ENCODE results near the gene CTNNB1. TPM values are rescaled to one million over a fixed set of nuclear protein-coding genes. Genes with fewer than 3 reads are reported as not detected.

The CTNNB1 gene
- polyA plus RNA-seq, 2 of the 4 experiments (the other 2 are of a cell fraction), result 147 to 242 TPM

DNA sequence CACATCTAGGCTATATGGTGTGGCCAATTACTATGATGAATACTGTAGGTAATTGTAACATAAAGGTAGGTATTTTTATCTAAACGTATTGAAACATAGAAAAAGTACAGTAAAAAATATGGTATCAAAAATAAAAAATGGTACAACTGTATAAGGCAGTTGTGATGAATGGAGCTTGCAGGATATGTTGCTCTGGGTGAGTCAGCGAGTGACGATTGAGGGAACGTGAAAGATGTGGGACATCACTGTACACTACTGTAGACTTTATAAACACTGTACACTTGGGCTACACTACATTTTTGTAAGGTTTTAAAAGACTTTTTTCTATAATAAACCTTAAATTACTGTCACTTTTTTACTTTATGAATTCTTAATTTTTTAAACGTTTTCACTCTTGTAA lies 10.3 kb downstream of the CTNNB1 start:
- peaks cover 48% of the 10 kb centered on the region; the same call in 2 of the 3 replicates for H3K4me1 ChIP-seq
- POLR2A ChIA-PET, result interaction anchor here (2.7 kb wide), 1 partner anchor 10 kb away, joined by 14 read pairs; the partner anchor contains the start of gene CTNNB1
- CTCF ChIA-PET, result no interaction called here
- DNase-seq (ENCODE audit: low read depth in 1 of 2, low spot score in 1 of 2) (no peak), FAIRE-seq (no peak), ATAC-seq (no peak)
- H3K4me2 ChIP-seq, result no peak overlapping the region
- no peak overlapping the region for H3K4me3 ChIP-seq
- H3K9me3 ChIP-seq, result no peaks in the 10 kb centered on the region
- H3K27ac ChIP-seq, result no peak overlapping the region
- TF ChIP-seq, protein P1, sequence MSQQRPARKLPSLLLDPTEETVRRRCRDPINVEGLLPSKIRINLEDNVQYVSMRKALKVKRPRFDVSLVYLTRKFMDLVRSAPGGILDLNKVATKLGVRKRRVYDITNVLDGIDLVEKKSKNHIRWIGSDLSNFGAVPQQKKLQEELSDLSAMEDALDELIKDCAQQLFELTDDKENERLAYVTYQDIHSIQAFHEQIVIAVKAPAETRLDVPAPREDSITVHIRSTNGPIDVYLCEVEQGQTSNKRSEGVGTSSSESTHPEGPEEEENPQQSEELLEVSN (IDR thresholded peaks at IDR 0.05; ENCODE audit: borderline replicate concordance, low read depth), result no peak
- TF ChIP-seq CEBPB (IDR thresholded peaks at IDR 0.05), result no peak
- TF ChIP-seq, protein P2, sequence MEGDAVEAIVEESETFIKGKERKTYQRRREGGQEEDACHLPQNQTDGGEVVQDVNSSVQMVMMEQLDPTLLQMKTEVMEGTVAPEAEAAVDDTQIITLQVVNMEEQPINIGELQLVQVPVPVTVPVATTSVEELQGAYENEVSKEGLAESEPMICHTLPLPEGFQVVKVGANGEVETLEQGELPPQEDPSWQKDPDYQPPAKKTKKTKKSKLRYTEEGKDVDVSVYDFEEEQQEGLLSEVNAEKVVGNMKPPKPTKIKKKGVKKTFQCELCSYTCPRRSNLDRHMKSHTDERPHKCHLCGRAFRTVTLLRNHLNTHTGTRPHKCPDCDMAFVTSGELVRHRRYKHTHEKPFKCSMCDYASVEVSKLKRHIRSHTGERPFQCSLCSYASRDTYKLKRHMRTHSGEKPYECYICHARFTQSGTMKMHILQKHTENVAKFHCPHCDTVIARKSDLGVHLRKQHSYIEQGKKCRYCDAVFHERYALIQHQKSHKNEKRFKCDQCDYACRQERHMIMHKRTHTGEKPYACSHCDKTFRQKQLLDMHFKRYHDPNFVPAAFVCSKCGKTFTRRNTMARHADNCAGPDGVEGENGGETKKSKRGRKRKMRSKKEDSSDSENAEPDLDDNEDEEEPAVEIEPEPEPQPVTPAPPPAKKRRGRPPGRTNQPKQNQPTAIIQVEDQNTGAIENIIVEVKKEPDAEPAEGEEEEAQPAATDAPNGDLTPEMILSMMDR (IDR thresholded peaks at IDR 0.05), result no peak
- no peak for TF ChIP-seq ZSCAN20 (CRISPR knock-in tag; IDR thresholded peaks at IDR 0.05)
- no peak for TF ChIP-seq EHMT2 (IDR thresholded peaks at IDR 0.05; ENCODE audit: low read depth)
- TF ChIP-seq ZNF302 (CRISPR knock-in tag; IDR thresholded peaks at IDR 0.05), result no peak
- no peak for TF ChIP-seq HOXA7 (CRISPR knock-in tag; IDR thresholded peaks at IDR 0.05)
- TF ChIP-seq RNF2 (IDR thresholded peaks at IDR 0.05; ENCODE audit: borderline replicate concordance, low read depth), result no peak
- WGBS (ENCODE audit: missing lambda C conversion rate), result 87% methylated on average over 5 of the region's 5 CpGs

DNA sequence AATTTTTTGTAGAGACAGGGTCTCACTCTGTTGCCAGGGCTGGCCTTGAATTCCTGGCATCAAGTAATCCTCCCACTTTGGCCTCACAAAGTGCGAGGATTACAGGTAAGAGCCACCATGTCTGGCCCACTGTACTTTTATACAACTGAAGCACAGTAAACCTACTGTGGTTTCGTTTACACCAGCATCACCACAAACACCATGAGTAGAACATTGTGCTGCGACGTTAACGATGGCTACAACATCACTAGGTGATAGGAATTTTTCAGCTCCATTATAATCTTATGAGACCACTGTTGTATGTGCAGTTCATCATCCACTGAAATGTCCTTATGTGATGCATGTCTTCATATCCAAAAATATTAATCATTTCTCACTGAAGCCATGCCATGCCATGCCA lies 11.7 kb downstream of the CTNNB1 start:
- no peak for ATAC-seq
- H3K4me2 ChIP-seq, result no peak overlapping the region
- POLR2A ChIA-PET, result no interaction called here
- no peaks in the 10 kb centered on the region for H3K9me3 ChIP-seq
- CTCF ChIA-PET, result no interaction called here
- no peak overlapping the region for H3K27ac ChIP-seq
- DNase-seq (ENCODE audit: low read depth in 1 of 2, low spot score in 1 of 2), result no peak
- 95% methylated on average over 5 of the region's 5 CpGs for WGBS (ENCODE audit: missing lambda C conversion rate)
- H3K4me3 ChIP-seq, result no peak overlapping the region
- H3K4me1 ChIP-seq, result peaks cover 46% of the 10 kb centered on the region
- FAIRE-seq, result no peak
- no peak for TF ChIP-seq SREBF2 (IDR thresholded peaks at IDR 0.05)
- TF ChIP-seq, protein P3, sequence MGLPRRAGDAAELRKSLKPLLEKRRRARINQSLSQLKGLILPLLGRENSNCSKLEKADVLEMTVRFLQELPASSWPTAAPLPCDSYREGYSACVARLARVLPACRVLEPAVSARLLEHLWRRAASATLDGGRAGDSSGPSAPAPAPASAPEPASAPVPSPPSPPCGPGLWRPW (IDR thresholded peaks at IDR 0.05), result no peak
- no peak for TF ChIP-seq CEBPB (IDR thresholded peaks at IDR 0.05)
- no peak for TF ChIP-seq FOSL2 (IDR thresholded peaks at IDR 0.05)
- TF ChIP-seq FOSL2 (CRISPR knock-in tag; IDR thresholded peaks at IDR 0.05), result no peak
- no peak for TF ChIP-seq ESRRA (IDR thresholded peaks at IDR 0.05; ENCODE audit: borderline replicate concordance, low read length)
- TF ChIP-seq, protein P4, sequence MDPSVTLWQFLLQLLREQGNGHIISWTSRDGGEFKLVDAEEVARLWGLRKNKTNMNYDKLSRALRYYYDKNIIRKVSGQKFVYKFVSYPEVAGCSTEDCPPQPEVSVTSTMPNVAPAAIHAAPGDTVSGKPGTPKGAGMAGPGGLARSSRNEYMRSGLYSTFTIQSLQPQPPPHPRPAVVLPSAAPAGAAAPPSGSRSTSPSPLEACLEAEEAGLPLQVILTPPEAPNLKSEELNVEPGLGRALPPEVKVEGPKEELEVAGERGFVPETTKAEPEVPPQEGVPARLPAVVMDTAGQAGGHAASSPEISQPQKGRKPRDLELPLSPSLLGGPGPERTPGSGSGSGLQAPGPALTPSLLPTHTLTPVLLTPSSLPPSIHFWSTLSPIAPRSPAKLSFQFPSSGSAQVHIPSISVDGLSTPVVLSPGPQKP (IDR thresholded peaks at IDR 0.05; ENCODE audit: low read depth, low read length), result no peak
- TF ChIP-seq, protein P2 (IDR thresholded peaks at IDR 0.05), result no peak
- no peak for TF ChIP-seq FOSB (CRISPR knock-in tag; IDR thresholded peaks at IDR 0.05)
- TF ChIP-seq ZNF302 (CRISPR knock-in tag; IDR thresholded peaks at IDR 0.05), result no peak
- no peak for TF ChIP-seq NPAS2 (CRISPR knock-in tag; IDR thresholded peaks at IDR 0.05; ENCODE audit: borderline replicate concordance)
- TF ChIP-seq, protein P5, sequence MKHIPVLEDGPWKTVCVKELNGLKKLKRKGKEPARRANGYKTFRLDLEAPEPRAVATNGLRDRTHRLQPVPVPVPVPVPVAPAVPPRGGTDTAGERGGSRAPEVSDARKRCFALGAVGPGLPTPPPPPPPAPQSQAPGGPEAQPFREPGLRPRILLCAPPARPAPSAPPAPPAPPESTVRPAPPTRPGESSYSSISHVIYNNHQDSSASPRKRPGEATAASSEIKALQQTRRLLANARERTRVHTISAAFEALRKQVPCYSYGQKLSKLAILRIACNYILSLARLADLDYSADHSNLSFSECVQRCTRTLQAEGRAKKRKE (CRISPR knock-in tag; IDR thresholded peaks at IDR 0.05; ENCODE audit: low read depth), result no peak

All from A549 (cell line).